Activated CD8-positive, alpha-beta memory T cell treated with anti-CD3 and anti-CD28 coated beads, Interleukin-2, amount 50 U/mL, for 24 hours (primary cell): Measurements from ENCODE around the gene BUB1.
A peak's percentile ranks its signal among the peaks of the same experiment; 100 is the strongest.
"Not testable (repeated sequence)": the region's sequence is repeated elsewhere in the genome, so short reads cannot be mapped to it uniquely, and the experiment has no call there.

Source experiments
- DNase-seq: peaks from one replicate; pipeline ENCODE4 v3.0.0-alpha.2; 2020; ENCODE audit errors: extremely low read depth

The BUB1 gene

DNA sequence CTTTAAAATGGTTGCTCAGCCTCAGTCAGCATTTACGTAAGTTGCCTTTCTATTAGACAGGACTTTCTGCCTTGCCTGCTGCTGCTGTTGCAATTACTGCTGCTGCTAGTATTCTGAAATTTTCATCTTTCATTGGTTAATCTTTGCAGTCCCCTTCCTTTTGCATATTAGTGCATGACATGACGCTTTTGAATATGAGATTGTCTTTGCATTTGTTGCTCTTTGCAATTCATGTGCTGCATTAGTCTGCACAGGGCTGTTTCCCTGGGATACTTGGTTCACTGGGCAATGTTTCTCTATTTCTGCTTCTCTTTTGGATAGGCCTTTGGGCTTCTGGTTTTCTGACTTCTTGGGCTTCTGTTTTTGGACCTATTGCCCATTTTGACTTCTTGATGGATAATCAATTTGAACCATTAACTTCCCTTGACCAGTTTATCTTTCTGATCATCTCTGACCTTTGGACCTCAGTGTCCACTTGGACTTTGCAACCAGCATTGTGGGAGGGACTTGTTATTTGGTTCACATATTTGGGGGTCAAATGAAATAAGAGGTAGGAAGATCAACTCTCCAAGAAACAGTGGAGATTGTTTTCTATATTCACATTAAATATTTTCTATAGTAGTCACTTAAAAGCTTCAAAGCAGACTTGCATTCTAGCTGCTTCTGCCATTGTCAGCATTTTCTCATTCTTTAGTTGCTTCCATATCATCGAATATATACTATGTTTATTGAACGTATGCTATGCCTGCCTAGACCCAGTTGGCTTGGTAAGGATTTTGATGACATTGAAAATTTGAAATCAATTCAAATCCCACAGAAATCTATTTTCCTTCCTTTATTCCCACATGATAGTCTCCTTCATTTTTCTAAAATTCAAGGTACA is 12.5 kb upstream of the BUB1 start:
- no peak for DNase-seq

DNA sequence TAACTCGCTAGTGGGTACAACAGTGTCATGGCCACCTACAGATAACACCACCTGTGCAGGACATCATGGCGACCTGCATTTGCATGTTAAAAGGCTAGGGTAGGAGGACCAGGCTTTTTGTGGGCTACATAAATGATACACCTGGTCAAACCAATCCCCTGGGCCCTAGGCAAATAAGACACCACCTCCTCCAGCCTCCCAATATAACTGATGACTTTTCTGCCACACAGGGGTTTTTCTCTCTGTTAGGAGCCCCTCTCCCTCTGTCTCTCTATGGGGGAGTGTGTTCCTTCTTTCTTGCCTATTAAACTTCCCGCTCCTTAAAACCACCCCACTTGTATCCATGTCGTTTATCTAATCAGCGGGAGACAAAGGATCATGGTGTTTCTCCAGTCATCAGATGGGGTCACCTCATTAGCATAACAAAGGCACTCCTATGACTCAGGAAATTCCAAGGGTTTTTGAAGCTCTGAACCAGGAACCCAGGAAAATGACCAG is 10.8 kb upstream of the BUB1 start:
- no peak for DNase-seq

DNA sequence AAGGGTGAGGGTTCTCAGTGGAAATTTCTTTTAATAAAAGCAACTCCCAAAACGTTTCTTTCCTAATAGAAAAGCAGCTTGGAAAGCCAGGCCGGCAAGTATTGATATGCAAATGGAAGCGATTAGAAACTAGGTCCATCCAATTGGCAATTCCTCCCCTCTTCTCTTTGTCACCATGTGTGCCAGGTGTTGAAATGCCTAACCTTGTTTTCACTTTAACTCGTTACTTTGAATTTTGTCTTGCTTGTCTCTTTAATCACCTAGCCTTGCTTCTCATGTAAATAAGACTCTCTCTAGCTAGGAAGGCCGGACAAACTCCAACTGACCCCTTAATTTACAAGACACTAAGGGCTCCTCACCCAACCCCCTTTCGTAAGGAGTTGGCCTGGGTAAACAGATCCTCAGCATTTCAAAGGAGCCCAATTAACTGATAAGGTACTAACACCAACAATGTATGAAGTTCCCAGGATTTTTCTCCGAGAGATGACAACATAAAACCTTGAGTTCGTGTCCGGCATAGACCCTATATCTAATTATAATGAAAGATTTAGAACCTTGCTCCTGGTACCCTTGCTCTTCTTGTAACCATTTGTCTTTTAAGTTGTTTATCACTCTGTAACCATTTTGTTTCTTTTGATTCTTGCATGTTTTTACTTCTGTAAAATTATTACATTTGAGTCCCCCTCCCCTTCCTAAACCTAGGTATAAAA is 10.1 kb upstream of the BUB1 start:
- not testable (repeated sequence) for DNase-seq

DNA sequence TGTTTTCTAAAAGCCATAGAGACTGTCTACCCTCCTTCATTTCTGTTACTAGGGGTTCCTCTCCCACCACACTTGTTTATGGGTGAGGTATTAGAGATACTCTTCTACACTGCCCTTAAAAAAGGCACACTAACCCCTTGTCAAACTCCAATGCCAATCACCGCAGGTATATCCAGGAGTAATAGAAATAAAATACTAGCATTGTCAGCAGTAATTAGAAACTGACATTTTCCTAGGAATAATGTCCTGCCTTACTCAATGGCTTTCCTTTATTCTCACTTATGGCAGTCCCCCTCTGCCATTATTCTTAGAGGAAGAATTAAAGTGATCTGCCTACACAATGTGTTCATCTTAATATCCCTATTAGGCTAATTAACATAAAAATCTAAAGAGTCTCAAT is 5.0 kb upstream of the BUB1 start:
- DNase-seq = no peak

DNA sequence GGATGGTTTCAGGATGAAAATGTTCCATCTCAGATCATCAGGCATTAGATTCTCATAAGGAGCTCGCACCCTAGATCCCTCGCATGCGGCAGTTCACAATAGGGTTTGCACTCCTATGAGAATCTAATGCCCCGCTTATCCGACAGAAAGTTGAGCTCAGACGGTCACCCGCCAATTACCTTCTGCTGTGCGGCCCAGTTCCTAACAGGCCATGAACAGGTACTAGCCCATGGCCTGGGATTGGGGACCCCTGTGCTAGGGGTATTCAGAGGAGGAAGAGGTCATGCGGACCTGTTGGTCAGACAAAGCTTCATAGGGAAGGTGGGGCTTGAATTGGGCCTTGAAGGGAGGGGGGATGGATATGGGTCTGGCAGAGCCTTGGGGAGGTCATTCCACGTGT is 4.4 kb upstream of the BUB1 start:
- DNase-seq = no peak

DNA sequence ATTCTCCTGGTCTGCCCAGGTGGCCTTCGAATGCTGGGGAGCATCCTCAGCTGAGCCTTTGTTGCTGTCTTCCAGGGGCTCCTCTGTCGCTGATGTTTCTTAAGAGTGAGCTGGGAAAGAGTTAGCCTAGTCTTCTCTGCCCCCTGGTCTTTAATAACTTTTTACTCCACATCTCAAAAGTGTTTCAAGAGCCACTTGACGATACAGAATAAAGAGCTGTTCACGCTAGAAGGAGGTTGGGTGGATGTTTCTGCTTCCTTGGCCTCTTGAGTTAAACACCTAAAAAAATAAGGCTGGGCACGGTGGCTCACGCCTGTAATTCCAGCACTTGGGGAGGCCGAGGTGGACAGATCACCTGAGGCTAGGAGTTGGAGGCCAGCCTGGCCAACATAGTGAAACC is 2.8 kb upstream of the BUB1 start:
- DNase-seq = no peak

DNA sequence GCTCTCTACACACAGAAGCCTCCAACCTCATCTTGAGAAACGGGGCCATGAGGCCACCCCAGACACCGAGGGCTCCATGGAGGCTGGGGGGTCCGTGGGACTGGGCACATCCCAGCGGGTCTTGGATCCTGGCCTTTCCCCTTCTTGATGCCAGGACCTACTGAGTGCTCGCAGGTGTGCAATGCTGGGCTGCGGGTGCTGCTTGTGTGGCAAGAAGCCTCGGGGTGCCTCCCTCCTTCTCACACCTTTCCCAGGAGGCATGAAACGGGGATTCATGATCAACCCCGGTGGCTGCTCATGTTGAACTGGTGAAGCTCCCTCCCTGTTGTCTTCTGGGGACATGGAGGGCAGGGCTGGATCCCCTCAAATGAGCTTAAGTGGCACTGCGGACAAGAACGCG is 2.0 kb upstream of the BUB1 start:
- DNase-seq = no peak

DNA sequence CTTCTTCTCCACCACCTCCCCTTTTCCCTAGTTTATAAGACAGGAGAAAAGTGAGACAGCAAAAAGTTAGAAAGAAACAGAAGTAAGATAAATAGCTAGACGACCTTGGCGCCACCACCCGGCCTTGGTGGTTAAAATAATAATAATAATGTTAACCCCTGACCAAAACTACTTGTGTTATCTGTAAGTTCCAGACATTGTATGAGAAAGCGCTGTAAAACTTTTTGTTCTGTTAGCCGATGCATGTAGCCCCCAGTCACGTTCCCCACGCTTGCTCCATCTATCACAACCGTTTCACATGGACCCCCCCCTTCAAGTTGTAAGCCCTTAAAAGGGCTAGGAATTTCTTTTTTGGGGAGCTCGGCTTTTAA is 1.5 kb upstream of the BUB1 start:
- DNase-seq = no peak

DNA sequence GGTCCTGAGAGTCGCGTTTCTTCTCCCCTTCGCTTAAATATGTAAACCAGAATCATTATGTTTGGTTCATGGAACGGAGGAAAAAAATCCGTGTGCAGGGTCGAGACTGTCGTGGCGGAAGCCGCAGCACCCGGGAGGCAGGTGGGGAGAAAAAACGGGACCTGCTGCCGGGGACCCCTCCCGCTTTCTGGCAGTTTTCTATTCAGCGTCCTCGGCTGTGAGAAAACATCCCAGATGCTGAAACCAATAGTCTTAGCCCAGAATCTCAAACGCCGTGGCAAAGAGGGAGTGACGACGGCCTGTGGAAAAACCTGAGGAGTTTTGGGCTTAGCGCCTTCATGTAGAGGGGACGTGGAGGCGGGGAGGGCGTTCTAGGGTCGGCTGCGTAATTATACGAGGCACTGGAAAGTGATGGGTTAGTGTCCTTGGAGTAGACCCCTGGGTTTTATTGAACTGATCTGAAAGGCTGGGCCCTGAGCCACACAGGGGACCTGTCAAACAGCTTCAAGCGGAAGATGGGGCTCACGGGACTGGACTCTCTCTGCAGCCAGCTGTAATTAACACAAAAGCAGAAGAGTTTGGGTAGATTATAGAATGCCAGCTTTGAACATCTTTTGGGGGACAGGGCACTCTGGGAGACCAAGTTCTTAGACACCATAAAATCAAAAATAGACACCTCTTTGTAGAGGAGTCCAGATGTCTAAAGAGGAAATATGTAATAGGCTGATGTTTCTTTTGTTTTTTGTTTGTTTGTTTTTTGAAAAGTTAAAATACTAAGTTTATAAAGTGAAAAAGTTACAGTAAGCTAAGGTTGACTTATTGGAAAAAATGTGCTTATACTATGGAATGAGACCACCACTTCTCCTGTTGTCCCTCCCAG is 834 bp upstream of the BUB1 start:
- no peak for DNase-seq

DNA sequence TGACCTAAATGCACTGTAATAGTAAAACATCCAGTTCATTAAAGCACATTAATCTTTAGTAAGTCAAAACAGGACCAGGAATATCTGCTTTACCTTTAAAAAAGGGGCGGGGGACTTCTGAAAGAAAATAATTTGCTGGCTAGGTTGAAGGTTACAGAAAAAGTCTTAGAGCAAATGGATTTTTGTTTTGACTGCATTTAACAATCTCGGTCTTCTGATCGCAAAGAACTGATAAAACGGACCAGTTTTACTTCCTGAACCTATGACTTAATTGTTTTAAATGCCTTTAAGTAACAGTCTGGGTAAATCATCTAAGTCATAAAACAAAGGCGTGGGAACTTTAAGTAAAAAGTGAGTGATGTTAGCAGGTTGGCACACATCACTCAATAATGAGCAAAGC is 783 bp downstream of the BUB1 start:
- no peak for DNase-seq

DNA sequence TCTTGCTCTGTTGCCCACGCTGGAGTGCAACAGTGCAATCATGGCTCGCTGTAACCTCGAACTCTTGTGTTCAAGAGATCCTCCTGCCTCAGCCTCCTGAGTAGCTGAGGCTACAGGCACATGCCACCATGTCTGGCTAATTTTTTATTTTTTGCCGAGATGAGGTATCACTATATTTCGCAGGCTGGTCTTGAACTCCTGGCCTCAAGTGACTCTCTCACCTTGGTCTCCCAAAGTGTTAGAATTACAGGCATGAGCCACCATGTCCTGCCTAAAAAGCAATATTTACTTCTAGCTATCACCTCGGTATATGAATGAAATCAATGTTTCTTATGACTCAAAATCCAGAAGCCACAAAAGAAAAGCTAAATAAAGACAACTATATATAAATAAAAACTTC is 2.2 kb downstream of the BUB1 start:
- no peak for DNase-seq

DNA sequence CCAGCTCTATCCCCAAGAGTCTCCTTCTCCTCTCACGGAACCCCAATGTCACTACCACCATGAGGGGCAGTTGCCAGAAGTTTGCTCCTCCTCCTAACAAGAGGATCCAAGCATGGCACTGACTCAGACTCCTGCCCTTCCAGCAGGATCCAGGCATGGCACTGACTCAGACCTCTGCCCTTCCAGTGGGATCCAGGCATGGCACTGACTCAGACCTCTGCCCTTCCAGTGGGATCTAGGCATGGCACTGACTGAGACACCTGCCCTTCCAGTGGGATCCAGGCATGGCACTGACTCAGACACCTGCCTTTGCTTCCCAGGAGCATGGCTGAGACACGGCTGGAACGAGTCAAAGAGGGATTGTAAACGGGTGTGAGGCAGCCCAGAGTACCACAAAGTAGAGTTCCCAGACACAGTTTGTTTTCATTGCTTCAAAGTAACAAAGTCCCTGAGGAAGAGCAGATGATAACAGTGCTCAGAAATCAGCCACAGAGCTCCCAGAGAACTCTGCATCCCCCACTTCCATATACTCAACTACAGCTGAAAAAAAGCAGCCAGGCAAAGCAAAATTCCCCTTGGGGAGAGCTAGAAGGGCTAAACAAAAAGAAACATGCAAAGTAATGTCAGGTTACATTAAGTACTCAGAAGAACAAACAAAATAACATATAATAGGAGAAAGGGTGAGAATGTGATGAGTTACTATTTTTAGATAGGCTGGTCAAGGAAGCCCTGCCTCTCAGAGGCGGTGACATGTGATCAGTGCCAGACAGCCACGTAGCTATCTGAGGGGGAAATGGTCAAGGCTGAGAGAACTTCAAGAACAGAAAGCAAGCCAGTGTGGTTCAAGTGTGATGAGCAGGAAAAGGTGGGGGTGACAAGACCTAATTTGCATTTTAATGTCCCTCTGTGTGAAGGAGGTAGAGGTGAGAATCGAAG is 3.0 kb downstream of the BUB1 start:
- DNase-seq = peak; percentile 17

DNA sequence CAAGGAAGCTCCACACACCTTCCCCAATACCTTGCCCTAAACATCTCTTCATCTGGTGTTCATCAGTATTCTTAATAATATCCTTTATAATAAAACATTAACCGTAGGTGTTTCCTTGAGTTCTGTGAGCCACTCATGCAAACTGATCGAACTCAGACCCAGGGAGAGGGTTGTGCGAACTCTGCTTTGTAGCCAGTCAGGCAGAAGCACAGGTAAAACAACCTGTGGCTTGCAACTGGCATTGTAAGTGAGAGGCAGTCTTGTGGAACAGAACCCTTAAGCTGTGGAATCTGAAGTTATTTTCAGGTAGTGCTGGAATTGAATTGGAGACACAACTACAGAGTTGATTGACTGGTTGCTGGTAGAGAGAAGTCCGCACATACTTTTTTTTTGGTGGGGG is 4.7 kb downstream of the BUB1 start:
- no peak for DNase-seq

DNA sequence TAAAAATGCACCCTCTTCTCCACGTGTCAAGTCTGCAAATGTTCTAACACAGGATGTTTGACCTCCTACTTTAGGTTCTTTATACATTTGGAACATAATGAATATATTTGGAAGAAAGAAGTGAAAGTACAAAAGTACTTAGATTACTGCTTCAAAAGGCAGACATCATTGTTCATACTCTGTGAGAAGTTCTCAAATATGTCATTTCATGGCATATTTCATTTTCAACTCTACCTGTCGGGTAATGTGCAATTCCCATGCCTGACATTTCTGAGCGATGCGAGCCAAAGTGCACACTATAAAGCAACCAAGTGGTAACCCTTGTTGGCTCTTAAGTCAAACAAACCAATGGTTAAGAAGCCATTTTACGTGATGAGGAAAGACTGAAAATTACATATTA is 7.0 kb downstream of the BUB1 start:
- no peak for DNase-seq

DNA sequence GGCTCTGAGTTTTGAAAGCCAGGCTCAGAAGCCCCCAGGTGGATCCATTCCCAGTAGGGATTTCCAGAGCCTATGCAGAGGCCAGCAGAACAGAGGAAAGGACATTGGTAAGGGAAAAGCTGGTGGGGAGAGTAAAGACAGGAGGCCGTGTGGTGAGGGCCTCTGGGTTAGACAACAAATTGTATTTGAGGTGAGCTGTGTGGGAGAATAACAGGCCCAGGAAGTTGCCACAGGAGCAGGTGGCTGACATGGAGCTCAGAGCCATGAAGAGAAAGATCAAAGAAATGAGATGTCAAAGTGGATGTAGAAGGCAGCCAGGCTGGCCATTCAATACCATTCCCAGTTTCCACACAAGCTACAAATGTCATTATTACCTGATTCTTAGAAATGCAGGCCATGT is 8.8 kb downstream of the BUB1 start:
- no peak for DNase-seq

DNA sequence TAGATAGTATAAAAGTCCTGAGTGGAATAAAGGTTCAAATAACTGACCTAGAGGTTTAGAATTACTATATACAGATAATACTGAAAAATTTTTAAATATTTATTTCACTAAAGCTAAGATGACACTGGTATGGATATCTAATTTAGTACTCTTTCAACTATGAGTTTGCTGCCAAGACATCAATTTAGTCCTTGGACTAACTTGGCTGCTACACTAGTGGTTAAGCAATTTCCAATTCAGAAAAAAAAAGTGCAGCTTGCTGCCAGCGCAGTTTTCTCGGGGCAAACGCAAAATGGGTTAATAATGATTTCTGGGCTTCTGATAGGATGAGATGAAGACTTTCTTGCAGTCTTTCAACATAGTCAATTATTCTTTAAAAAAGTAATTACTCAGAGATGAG is 10.8 kb downstream of the BUB1 start:
- DNase-seq = no peak

DNA sequence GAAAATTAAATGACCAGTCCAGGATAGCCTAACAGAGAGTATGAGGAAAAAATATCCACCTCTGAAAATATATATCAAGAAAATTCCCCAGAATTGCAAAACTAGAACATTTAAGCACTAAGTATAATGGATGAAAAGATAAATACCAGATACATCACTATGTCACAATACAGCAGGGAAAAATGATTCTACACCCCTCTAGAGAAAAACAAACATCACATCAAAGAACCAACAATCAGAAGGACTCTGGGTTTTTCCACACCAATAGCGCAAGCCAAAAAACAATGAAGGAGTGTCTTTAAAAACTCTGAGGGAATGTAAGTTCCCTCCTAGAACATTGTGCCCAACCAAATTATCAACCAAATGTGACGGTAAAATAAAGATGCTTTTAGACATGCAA is 13.7 kb downstream of the BUB1 start:
- no peak for DNase-seq

DNA sequence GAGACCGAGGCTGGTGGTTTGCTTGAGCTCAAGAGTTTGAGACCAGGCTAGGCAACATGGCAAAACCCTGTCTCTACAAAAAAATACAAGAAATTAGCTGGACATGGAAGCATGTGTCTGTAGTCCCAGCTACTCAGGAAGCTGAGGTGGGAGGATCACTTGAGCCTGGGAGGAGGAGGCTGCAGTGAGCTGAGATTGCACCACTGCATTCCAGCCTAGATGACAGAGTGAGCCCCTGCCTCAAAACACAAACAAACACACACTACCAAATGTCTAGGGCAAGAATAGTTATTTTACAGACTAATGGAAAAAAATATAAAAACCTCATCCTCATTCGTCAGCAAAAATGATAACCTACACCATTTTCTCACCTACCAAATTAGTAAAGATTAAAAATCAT is 15.3 kb downstream of the BUB1 start:
- DNase-seq = no peak

DNA sequence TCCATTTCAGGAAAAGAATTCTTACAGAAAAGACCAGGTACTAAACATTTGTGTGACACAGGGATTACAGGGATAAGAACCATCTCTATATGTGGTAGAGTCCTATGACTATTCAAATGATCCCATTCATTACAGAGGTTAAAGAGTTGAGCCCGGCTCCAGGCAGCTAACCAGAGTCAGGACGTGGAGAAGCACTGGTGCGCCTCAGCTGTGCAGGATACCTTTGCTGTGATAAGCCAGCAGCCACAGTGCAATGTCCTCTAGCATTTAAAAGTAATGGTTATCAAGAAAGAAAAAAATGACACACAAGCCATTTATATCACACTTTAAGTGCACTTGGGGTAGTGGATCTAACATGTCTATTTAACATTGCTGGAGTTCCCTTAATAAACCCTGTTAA is 17.3 kb downstream of the BUB1 start:
- no peak for DNase-seq

DNA sequence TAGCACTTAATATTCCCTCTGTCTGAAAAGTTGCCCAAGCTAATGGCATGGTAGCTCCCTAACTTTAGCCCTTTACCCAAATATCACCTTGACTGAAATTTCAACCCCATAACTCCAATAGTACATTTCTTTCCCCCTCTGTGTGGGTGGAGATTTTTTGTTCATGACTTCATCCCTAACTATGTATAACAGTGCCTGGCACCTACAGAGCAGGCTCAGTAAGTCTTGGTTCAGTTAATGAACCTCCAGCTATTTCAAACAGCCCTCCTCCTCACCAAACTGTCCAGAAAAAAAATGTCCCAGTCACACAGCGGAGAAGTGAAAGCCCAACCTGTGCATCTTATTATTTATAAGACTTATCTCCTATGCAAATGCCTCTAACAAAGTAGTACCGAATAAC is 18.6 kb downstream of the BUB1 start:
- no peak for DNase-seq

DNA sequence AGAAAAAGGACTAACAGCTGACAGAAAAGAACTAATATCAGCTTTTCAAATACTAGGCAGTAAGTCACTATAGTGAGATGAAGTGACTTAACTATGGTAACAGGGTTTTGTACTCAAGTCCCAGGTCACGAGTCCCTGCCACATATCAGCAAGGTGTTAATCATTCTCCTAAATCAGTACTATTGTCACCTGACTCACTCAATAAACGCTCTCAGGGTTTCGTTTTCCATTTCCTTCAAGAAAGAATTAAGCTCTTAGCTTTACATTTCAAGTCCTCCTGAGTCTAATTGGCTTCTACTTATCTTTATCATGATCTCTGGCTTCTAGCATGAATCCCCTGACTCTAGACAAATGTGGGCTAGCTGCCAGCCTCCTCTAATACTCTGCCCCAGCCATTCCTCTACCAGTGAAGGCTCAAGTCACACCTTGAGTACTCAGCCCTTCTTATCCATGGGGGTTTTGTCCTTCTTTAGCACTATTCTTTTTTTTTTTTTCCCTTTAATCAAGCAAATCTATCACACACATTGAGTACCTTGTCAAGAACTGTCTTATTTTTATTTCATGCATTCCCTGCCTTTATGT is 20.0 kb downstream of the BUB1 start:
- no peak for DNase-seq
